DMS 273 (cell line): ENCODE data around the gene RAB6D.
"Not testable (repeated sequence)": the region's sequence is repeated elsewhere in the genome, so short reads cannot be mapped to it uniquely, and the experiment has no call there.

Experiments
- DNase-seq: peaks from one replicate; lab custom pipeline; 2025; ENCODE audit not compliant: unreplicated experiment; lab: John Stamatoyannopoulos, UW

The RAB6D gene

GRCh38 chr2:131363703-131364186 is at the start of gene RAB6D:
TSS of gene RAB6D (minus strand) at chr2:131364168. CDS start at chr2:131363720, 448 bp downstream.
- peak; percentile 54 for DNase-seq

- peak; percentile 84 for DNase-seq
These were observed 49.3 kb upstream of the RAB6D start for GRCh38 chr2:131413148-131413747.

- no peak for DNase-seq
These were observed 46.2 kb upstream of the RAB6D start for GRCh38 chr2:131410173-131410572.

- no peak for DNase-seq
These were observed 44.8 kb upstream of the RAB6D start for GRCh38 chr2:131408778-131409177.

- no peak for DNase-seq
These were observed 44.2 kb upstream of the RAB6D start for GRCh38 chr2:131408207-131408606.

- DNase-seq: no peak
These were observed 40.8 kb upstream of the RAB6D start for GRCh38 chr2:131404753-131405152.

- DNase-seq: no peak
These were observed 38.5 kb upstream of the RAB6D start for GRCh38 chr2:131402320-131403039.

- DNase-seq: no peak
These were observed 36.9 kb upstream of the RAB6D start for GRCh38 chr2:131400849-131401248.

GRCh38 chr2:131400441-131400840 is 36.5 kb upstream of the RAB6D start:
- not testable (repeated sequence) for DNase-seq

GRCh38 chr2:131396209-131396608 is 32.2 kb upstream of the RAB6D start:
- not testable (repeated sequence) for DNase-seq

- DNase-seq: peak; percentile 27
These were observed 31.2 kb upstream of the RAB6D start for GRCh38 chr2:131395024-131395645.

GRCh38 chr2:131394147-131394931 is 30.4 kb upstream of the RAB6D start:
- DNase-seq: peak; percentile 50

GRCh38 chr2:131391953-131392352 is 28.0 kb upstream of the RAB6D start:
- DNase-seq: not testable (repeated sequence)

- DNase-seq: not testable (repeated sequence)
These were observed 27.5 kb upstream of the RAB6D start for GRCh38 chr2:131391471-131391870.

GRCh38 chr2:131390495-131391130 is 26.6 kb upstream of the RAB6D start:
- not testable (repeated sequence) for DNase-seq

GRCh38 chr2:131389657-131390056 is 25.7 kb upstream of the RAB6D start:
- DNase-seq: no peak

GRCh38 chr2:131388834-131389233 is 24.9 kb upstream of the RAB6D start:
- not testable (repeated sequence) for DNase-seq

GRCh38 chr2:131373111-131373510 is 9.1 kb upstream of the RAB6D start:
- DNase-seq: not testable (repeated sequence)

GRCh38 chr2:131369954-131370353 is 6.0 kb upstream of the RAB6D start:
- no peak for DNase-seq

- DNase-seq: not testable (repeated sequence)
These were observed 4.6 kb upstream of the RAB6D start for GRCh38 chr2:131368493-131369066.
